Stimulated activated CD4-positive, alpha-beta T cell treated with anti-CD3 and anti-CD28 coated beads, TNF-alpha, amount 100 ng/mL, for 48 hours (primary cell): ENCODE measurements around the gene PAWR.
"Not testable (repeated sequence)": the region's sequence is repeated elsewhere in the genome, so short reads cannot be mapped to it uniquely, and the experiment has no call there.

ENCODE experiments used
- DNase-seq, 3 donors: peaks; one replicate each; pipeline ENCODE4 v3.0.0-alpha.2; 2020; ENCODE audit warnings: low read depth in 3 of 3

PAWR gene

GRCh38 chr12:79686171-79686570, 4.6 kb downstream of the PAWR start:
- no peak for DNase-seq

GRCh38 chr12:79685068-79685467, 5.7 kb downstream of the PAWR start:
- DNase-seq, result no peak

DNA sequence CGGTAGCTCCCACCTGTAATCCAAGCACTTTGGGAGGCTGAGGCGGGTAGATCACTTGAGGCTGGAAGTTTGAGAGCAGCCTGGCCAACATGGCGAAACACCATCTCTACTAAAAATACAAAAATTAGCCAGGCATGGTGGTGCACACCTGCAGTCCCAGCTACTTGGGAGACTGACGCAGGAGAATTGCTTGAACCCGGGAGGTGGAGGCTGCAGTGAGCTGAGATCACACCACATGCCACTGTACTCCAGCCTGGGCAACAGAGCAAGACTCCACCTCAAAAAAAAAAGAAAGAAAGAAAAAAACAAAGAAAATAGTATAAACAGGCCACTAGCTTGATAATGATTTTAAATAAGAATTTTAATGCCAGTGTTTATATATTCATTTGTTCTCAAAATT, 6.4 kb downstream of the PAWR start:
- not testable (repeated sequence) for DNase-seq

- no peak for DNase-seq
Measured at GRCh38 chr12:79682593-79682992, 8.2 kb downstream of the PAWR start.

DNA sequence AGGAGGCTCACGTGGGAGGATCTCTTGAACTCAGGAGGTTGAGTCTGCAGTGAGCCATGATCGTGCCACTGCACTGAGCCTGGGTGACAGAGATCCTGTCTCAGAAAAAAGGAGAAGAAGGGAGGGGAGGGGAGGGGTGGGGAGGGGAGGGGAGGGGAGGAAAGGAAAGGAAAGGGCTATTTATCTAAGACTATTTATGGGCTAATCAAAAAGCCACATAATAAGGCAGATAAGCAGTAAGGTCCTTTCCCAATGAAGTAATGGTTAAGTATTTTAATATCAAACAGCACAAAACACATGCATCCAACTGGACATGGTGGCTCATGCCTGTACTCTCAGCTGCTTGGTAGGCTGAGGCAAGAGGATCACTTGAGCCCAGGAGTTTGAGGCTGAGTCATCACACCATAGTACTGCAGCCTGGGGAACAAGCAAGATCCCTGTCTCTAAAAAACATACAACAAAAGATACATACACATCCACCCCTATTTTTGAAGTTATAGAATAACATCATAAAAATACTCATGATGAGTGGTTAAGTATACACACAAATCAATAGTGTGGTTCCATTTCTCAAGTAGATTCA, 9.7 kb downstream of the PAWR start:
- no peak for DNase-seq

DNA sequence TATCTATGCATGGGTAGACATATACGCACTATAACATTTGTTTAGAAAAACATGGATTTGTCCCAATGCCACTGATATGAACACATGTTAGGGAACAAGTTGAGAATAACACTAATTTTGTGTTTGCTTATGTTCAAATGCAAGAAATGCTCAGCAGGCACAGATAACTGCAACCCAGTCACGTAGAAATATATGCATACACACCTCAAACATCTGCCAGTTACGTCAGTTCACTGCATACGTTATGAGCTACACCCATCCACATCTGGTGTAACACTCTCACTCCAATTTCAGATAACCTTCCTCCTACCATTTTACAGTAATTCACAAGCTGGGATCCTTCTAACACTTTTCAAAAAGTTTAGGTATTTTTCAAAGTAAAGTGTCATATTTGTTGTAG, 10.7 kb downstream of the PAWR start:
- DNase-seq, result no peak

- no peak for DNase-seq
Measured at GRCh38 chr12:79678306-79678705, 12.5 kb downstream of the PAWR start.

- DNase-seq, result no peak
Measured at GRCh38 chr12:79677672-79678071, 13.1 kb downstream of the PAWR start.

- no peak for DNase-seq
Measured at GRCh38 chr12:79676579-79676978, 14.2 kb downstream of the PAWR start.

DNA sequence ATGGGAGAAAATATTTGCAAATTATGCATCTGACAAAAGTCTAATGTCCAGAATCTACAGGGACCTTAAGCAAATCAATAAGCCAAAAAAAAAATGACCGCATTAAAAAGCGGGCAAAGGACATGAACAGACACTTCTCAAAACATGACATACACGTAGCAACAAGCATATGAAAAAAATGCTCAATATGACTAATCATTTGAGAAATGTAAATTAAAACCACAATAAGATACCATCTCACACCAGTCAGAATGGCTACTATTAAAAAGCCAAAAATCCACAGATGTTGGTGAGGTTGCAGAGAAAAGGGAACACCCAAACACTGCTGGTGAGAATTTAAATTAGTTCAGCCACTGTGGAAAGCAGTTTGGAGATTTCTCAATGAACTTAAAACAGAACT, 16.1 kb downstream of the PAWR start:
- DNase-seq, result no peak

GRCh38 chr12:79673354-79673753, 17.4 kb downstream of the PAWR start:
- no peak for DNase-seq

DNA sequence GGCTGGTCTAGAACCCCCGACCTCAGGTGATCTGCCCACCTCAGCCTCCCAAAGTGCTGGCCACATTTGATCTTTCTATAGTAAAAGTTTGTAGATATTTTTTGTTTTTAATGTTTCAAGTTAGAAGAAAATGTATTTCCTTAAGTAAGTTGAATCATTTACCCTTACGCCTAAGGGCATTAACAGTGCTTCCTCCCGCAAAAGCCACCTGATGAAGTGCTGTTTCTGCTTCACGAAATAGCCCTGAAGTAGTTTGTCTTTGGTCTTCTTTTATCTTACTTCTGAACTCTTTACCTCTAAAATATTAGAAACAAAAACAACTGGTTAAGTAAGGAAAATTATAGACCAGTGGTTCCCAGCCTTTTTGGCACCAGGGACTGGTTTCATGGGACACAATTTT, 22.7 kb downstream of the PAWR start:
- no peak for DNase-seq

DNA sequence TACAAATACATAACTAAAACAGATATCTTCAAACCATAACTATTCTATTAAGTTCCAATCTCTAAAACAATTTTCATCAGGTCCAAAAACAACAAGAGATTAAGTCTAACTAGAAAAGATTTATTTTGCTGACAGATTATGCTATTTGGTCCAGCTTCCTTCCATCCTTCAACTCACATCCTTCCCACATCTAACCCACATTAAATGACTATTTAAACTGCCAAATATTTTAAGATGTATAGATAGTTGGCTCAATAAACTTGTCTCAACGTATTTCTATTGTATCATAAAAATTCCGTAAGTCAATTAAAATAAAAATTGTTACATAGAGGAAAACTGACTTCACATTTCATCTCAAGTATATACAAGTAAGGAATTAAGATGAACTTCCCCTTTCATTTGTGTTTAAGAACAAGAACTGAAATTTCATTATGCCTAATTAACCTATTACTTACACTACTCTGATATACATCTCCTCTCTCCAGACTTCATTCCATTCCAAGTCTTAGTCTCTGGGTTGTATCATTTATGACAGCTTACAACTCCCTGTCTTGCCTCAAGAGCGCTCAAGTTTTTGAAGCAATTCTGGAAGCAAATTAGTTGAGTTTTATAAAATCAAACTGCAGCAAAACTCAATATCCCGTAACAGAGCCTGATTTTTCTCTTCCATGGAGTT, 25.4 kb downstream of the PAWR start:
- no peak for DNase-seq

DNA sequence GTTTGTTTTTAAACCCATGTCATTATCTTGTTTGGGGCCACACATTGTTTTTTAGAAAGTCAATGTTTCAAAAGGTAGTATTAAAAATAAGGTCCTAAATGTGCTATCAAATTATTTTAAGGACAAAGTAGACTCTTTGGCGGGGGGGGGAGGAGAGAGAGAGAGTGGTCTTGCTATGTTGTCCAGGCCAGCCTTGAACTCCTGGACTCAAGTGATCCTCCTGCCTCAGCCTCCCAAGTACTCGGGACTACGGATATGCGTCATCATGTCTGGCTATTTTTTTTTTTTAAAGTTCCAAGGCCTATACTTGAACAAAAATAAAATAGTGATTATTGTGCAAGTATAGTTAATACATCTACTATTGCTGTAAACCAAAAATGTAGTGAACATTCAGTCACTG, 26.2 kb downstream of the PAWR start:
- no peak for DNase-seq

DNA sequence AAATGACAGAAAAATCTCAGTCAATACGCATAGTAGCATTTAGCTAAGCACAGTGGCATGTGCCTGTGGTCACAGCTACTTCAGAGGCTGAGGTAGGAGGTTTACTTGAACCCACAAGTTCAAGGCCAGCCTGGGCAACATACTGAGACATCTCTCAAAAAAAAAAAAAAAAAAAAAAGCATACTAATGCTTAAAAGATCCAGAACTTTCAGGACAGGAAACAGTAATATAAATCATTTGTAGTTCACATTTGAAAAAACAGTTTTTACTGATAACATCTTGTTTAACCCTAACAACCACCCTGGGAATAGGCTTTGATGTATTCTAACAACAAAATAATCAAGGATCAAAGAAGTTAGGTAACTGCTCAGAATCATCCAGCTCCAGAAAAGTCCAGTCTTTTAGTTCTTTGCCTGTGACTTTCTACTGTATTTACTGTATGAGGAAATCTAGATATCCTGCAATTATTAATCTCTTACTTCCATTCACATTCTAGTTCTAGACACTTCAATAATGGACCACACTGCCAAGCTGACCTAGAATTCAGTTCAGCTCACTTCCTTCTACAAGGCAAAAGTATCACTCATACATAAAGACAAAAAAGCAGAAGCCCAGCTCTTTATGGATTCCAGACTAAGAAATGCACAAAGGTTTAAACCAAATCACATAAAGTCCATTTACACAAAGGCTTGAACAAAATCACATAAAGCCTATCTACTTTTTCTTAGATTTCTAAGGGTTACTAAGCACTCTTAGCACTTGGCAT, 28.5 kb downstream of the PAWR start:
- no peak for DNase-seq

GRCh38 chr12:79661629-79662028, 29.1 kb downstream of the PAWR start:
- DNase-seq, result no peak

DNA sequence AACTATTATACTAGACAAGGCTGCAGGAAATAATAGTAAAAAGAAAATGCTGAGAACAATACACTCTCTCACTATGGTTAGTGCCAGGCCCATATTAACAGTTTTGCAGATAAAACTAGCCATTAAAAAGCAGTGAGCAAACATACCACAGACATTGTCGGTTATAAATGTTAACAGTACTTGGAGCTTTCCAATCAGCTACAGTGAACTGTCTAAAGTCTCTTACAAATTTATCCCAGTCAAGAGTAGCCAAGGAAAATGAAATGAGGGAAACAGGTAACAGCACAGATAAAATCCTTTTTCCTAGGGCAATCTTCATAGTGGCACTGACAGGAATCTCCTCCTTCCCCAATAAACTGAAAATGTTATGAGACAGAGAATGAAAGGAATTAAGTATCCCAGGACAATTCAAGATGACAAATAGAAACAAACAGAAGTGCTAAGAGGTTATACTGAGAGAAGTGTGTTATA, 30.8 kb downstream of the PAWR start:
- DNase-seq, result no peak

- DNase-seq, result no peak
Measured at GRCh38 chr12:79658221-79658620, 32.5 kb downstream of the PAWR start.

GRCh38 chr12:79657136-79657535, 33.6 kb downstream of the PAWR start:
- no peak for DNase-seq

GRCh38 chr12:79655036-79655435, 35.7 kb downstream of the PAWR start:
- no peak for DNase-seq

GRCh38 chr12:79652521-79652920, 38.2 kb downstream of the PAWR start:
- DNase-seq, result no peak

GRCh38 chr12:79650440-79650839, 40.3 kb downstream of the PAWR start:
- DNase-seq, result no peak

GRCh38 chr12:79648881-79649280, 41.9 kb downstream of the PAWR start:
- no peak for DNase-seq
